HCT116 (cell line): ENCODE measurements around the gene SSTR3. TPM values are rescaled to one million over a fixed set of nuclear protein-coding genes. Genes with fewer than 3 reads are reported as not detected.

Source experiments
- ATAC-seq: fragments of 200-7000 bp; cut with Tn5 transposase; 2 replicates; pipeline ENCODE4 v1.9.1; 2020; ENCODE audit warnings: mild to moderate bottlenecking, moderate library complexity
- BruUV-seq: library from RNA; stranded (reverse); fragments of 400-500 nt; replicated peaks from 2 replicates; lab custom pipeline; 2021; lab: Mats Ljungman, UMichigan
- CTCF ChIA-PET: fragments of 300-600 bp; sonication (Branson Sonifier 250); formaldehyde crosslinking; loops from one replicate; lab custom pipeline; 2021; ENCODE audit warnings: antibody characterized with exemption; lab: Charles Lee
- POLR2A ChIA-PET: fragments of 300-600, 350-600 bp; sonication (Branson Sonifier 250); formaldehyde crosslinking; loops from one replicate; lab custom pipeline; 2021; ENCODE audit warnings: antibody characterized with exemption; lab: Charles Lee
- RAD21 ChIA-PET, 2 experiments: fragments of 300-600 bp; sonication (Branson Sonifier 250); formaldehyde crosslinking; loops; one replicate each; lab custom pipeline; 2023; ENCODE audit warnings: low total read pairs in 2 of 2; ENCODE audit not compliant: uncharacterized antibody in 2 of 2, unreplicated experiment in 2 of 2, low non-redundant PET in 1 of 2; lab: Charles Lee
- DNase-seq: peaks from one replicate; pipeline ENCODE4 v3.0.0-alpha.2; 2010; ENCODE audit warnings: low read depth, low spot score
- H2AFZ ChIP-seq: fragments of 200-600 bp; shearing (Covaris generic), sonication (generic); 2 replicates; pipeline ENCODE4 v1.6.1; 2017; ENCODE audit warnings: low read depth, mixed run types, mixed read lengths, antibody characterized with exemption, low read length; ENCODE audit not compliant: poor library complexity, severe bottlenecking
- H3K27ac ChIP-seq: 2 replicates; pipeline ENCODE4 v1.5.1; 2012; ENCODE audit warnings: low read depth, low read length
- H3K27me3 ChIP-seq: fragments of 200-600 bp; sonication (generic); 2 replicates; pipeline ENCODE4 v1.6.1; 2016; ENCODE audit warnings: mixed run types, low read length, mixed read lengths; ENCODE audit not compliant: insufficient read depth
- H3K36me3 ChIP-seq, 2 experiments: fragments of 200-500 bp in 1 of 2; fragments of 200-600 bp in 1 of 2; sonication (Bioruptor generic) in 1 of 2; sonication (generic) in 1 of 2; 2 replicates each; pipeline versions ENCODE4 v1.5.1 to v1.6.1; 2014 to 2016; ENCODE audit warnings: low read length in 2 of 2, inconsistent platforms in 1 of 2, mixed read lengths in 1 of 2, mixed run types in 1 of 2; ENCODE audit not compliant: insufficient read depth in 2 of 2, control insufficient read depth in 1 of 2
- H3K4me1 ChIP-seq, 2 experiments: fragments of 200-600 bp in 1 of 2; sonication (generic) in 1 of 2; 2 replicates each; pipeline versions ENCODE4 v1.5.1 to v1.6.1; 2012 to 2017; ENCODE audit warnings: low read length in 2 of 2, inconsistent platforms in 1 of 2, mild to moderate bottlenecking in 1 of 2, mixed read lengths in 1 of 2, mixed run types in 1 of 2, moderate library complexity in 1 of 2; ENCODE audit not compliant: insufficient read depth in 2 of 2, control insufficient read depth in 1 of 2
- H3K4me2 ChIP-seq: fragments of 200-600 bp; sonication (generic); 2 replicates; pipeline ENCODE4 v1.6.1; 2017; ENCODE audit warnings: mixed run types, low read length, mixed read lengths
- H3K4me3 ChIP-seq, 2 experiments: fragments of 200-600 bp in 1 of 2; sonication (generic) in 1 of 2; replicated peaks in 1 of 2; 2 replicates each; pipeline ENCODE4 v1.5.1; 2011 to 2016; ENCODE audit warnings: low read length in 2 of 2, control low read depth in 1 of 2, low read depth in 1 of 2, mild to moderate bottlenecking in 1 of 2, mixed read lengths in 1 of 2, mixed run types in 1 of 2
- H3K79me2 ChIP-seq: fragments of 200-600 bp; sonication (generic); 2 replicates; pipeline ENCODE4 v1.6.1; 2017; ENCODE audit warnings: mild to moderate bottlenecking, mixed run types, low read length, moderate library complexity, mixed read lengths; ENCODE audit not compliant: insufficient read depth
- H3K9ac ChIP-seq: fragments of 200-600 bp; sonication (generic); 2 replicates; pipeline ENCODE4 v1.6.1; 2016; ENCODE audit warnings: low read length, mixed read lengths
- H3K9me2 ChIP-seq: fragments of 200-600 bp; sonication (generic), shearing (Covaris generic); 2 replicates; pipeline ENCODE4 v1.6.1; 2017; ENCODE audit warnings: mixed run types, mild to moderate bottlenecking, moderate library complexity; ENCODE audit not compliant: insufficient read depth
- H3K9me3 ChIP-seq, 2 experiments: fragments of 200-500 bp in 1 of 2; fragments of 200-600 bp in 1 of 2; sonication (Bioruptor generic) in 1 of 2; sonication (generic) in 1 of 2; 2 replicates each; pipeline ENCODE4 v1.6.1; 2014 to 2017; ENCODE audit warnings: low read length in 2 of 2, mixed read lengths in 2 of 2, inconsistent platforms in 1 of 2, low read depth in 1 of 2, mild to moderate bottlenecking in 1 of 2, mixed run types in 1 of 2, moderate library complexity in 1 of 2; ENCODE audit not compliant: control insufficient read depth in 1 of 2, insufficient read depth in 1 of 2
- H4K20me1 ChIP-seq: fragments of 200-600 bp; sonication (generic), shearing (Covaris generic); 2 replicates; pipeline ENCODE4 v1.6.1; 2017; ENCODE audit warnings: mixed run types, mild to moderate bottlenecking, moderate library complexity; ENCODE audit not compliant: insufficient read depth
- CEBPB ChIP-seq: IDR thresholded peaks from 2 replicates; pipeline ENCODE4 v1.6.1; 2012; ENCODE audit warnings: low read depth
- EZH2 ChIP-seq: fragments of 200-600 bp; sonication (generic); IDR thresholded peaks from 2 replicates; pipeline ENCODE4 v1.6.1; 2017; ENCODE audit warnings: antibody characterized with exemption, mixed run types
- JUND ChIP-seq: IDR thresholded peaks from 2 replicates; pipeline ENCODE4 v1.6.1; 2012
- POLR2A ChIP-seq: IDR thresholded peaks from 2 replicates; pipeline ENCODE4 v1.7.0; 2011; ENCODE audit warnings: borderline replicate concordance; ENCODE audit not compliant: insufficient read depth, insufficient read length; ENCODE audit errors: extremely low read depth
- SIN3A ChIP-seq: IDR thresholded peaks from 2 replicates; pipeline ENCODE4 v1.6.1; 2012; ENCODE audit warnings: low read depth
- SP1 ChIP-seq: IDR thresholded peaks from 2 replicates; pipeline ENCODE4 v1.6.1; 2012; ENCODE audit warnings: low read depth
- YY1 ChIP-seq: IDR thresholded peaks from 2 replicates; pipeline ENCODE4 v1.6.1; 2011; ENCODE audit warnings: low read length, low read depth, moderate library complexity, mild to moderate bottlenecking; ENCODE audit not compliant: insufficient replicate concordance; ENCODE audit errors: extremely low read depth
- ZFX ChIP-seq: fragments of 450-650 bp; IDR thresholded peaks from 2 replicates; pipeline ENCODE4 v1.6.1; 2017
- ZNF274 ChIP-seq: fragments of 200-500 bp; sonication (Bioruptor generic); IDR thresholded peaks from 2 replicates; pipeline ENCODE4 v1.6.1; 2014; ENCODE audit warnings: mild to moderate bottlenecking, low read depth, low read length, inconsistent platforms
- intact Hi-C: fragments of 100-400 bp; cut with micrococcal nuclease; formaldehyde crosslinking; loops from 2 replicates; pipeline ENCODE4 v1.10.0; 2022
- total RNA-seq: library from RNA; stranded (reverse); gene quantifications from one replicate; pipeline ENCODE4 v1.2.1, GENCODE V29; 2021; ENCODE audit not compliant: unreplicated experiment
- TF ChIP-seq, protein P1 (sequence below): IDR thresholded peaks from 2 replicates; pipeline ENCODE4 v1.6.1; 2012
- TF ChIP-seq, protein P2 (sequence below): IDR thresholded peaks from 2 replicates; pipeline ENCODE4 v1.6.1; 2012
- TF ChIP-seq, protein P3 (sequence below): IDR thresholded peaks from 2 replicates; pipeline ENCODE4 v1.6.1; 2011; ENCODE audit warnings: mild to moderate bottlenecking, low read length, moderate library complexity; ENCODE audit not compliant: insufficient replicate concordance; ENCODE audit errors: extremely low read depth
- TF ChIP-seq, protein P4 (sequence below): IDR thresholded peaks from 2 replicates; pipeline ENCODE4 v1.6.1; 2012; ENCODE audit warnings: low read depth

Gene SSTR3
- total RNA-seq, 1 experiment from 2014 or later, result not detected

DNA sequence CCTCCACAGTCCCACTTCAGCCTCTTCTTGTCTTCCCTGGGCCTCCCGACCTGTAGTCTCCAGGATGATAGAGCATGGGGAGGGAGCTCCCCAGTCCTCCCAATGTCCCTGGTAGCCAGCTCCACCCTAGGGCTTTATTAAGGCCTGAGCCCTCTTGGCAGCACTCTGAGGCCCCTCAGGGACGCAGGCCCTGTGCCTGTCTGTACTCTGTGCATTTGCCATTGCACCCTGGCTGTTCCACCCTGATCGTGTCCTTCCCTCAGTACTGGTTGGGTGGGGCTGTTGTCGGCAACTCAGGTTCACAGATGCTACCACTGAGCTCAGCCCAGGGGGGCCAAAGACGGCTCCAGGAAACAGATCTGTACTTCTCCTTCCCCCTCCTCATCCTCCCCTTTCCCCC lies 7.2 kb downstream of the SSTR3 start:
- RAD21 ChIA-PET, result no interaction called here
- Histone ChIP-seq H3K9me3 (no peaks in the 10 kb centered on the region), H2AFZ (no peak overlapping the region), H3K9me2 (no peaks in the 10 kb centered on the region), H3K79me2 (no peaks in the 10 kb centered on the region), H3K4me3 (no peak overlapping the region), H4K20me1 (no peaks in the 10 kb centered on the region), H3K4me2 (no peak overlapping the region), H3K9ac (no peak overlapping the region), H3K36me3 (no peaks in the 10 kb centered on the region), H3K4me1 (peaks cover under 1 to 9% of the 10 kb centered on the region in 2 experiments; a peak in 3 of 4 replicates), H3K27ac (no peak overlapping the region), H3K27me3 (no peaks in the 10 kb centered on the region)
- ATAC-seq (no peak), DNase-seq (no peak)
- POLR2A ChIA-PET, result no interaction called here
- TF ChIP-seq CEBPB, result no peak
- TF ChIP-seq SP1, result no peak
- TF ChIP-seq ZFX, result no peak
- no peak for TF ChIP-seq POLR2A
- TF ChIP-seq, protein P1, sequence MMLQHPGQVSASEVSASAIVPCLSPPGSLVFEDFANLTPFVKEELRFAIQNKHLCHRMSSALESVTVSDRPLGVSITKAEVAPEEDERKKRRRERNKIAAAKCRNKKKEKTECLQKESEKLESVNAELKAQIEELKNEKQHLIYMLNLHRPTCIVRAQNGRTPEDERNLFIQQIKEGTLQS, result no peak
- TF ChIP-seq ZNF274, result no peak
- no peak for TF ChIP-seq JUND
- TF ChIP-seq, protein P2, sequence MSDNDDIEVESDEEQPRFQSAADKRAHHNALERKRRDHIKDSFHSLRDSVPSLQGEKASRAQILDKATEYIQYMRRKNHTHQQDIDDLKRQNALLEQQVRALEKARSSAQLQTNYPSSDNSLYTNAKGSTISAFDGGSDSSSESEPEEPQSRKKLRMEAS, result no peak
- no peak for TF ChIP-seq SIN3A
- TF ChIP-seq, protein P3, sequence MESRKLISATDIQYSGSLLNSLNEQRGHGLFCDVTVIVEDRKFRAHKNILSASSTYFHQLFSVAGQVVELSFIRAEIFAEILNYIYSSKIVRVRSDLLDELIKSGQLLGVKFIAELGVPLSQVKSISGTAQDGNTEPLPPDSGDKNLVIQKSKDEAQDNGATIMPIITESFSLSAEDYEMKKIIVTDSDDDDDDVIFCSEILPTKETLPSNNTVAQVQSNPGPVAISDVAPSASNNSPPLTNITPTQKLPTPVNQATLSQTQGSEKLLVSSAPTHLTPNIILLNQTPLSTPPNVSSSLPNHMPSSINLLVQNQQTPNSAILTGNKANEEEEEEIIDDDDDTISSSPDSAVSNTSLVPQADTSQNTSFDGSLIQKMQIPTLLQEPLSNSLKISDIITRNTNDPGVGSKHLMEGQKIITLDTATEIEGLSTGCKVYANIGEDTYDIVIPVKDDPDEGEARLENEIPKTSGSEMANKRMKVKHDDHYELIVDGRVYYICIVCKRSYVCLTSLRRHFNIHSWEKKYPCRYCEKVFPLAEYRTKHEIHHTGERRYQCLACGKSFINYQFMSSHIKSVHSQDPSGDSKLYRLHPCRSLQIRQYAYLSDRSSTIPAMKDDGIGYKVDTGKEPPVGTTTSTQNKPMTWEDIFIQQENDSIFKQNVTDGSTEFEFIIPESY, result no peak
- TF ChIP-seq, protein P4, sequence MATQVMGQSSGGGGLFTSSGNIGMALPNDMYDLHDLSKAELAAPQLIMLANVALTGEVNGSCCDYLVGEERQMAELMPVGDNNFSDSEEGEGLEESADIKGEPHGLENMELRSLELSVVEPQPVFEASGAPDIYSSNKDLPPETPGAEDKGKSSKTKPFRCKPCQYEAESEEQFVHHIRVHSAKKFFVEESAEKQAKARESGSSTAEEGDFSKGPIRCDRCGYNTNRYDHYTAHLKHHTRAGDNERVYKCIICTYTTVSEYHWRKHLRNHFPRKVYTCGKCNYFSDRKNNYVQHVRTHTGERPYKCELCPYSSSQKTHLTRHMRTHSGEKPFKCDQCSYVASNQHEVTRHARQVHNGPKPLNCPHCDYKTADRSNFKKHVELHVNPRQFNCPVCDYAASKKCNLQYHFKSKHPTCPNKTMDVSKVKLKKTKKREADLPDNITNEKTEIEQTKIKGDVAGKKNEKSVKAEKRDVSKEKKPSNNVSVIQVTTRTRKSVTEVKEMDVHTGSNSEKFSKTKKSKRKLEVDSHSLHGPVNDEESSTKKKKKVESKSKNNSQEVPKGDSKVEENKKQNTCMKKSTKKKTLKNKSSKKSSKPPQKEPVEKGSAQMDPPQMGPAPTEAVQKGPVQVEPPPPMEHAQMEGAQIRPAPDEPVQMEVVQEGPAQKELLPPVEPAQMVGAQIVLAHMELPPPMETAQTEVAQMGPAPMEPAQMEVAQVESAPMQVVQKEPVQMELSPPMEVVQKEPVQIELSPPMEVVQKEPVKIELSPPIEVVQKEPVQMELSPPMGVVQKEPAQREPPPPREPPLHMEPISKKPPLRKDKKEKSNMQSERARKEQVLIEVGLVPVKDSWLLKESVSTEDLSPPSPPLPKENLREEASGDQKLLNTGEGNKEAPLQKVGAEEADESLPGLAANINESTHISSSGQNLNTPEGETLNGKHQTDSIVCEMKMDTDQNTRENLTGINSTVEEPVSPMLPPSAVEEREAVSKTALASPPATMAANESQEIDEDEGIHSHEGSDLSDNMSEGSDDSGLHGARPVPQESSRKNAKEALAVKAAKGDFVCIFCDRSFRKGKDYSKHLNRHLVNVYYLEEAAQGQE, result no peak
- no peak for TF ChIP-seq EZH2
- TF ChIP-seq YY1, result no peak
- BruUV-seq, result no TSS peak
- CTCF ChIA-PET, result interaction anchor here (0.7 kb wide), 1 partner anchor 357 kb away, joined by 3 read pairs; no protein-coding TSS in a partner anchor
- intact Hi-C loops, result no loop called here
